Natural killer cell (primary cell): Measurements from ENCODE around the gene HDAC11. TPM values are rescaled to one million over a fixed set of nuclear protein-coding genes. Genes with fewer than 3 reads are reported as not detected.

Source experiments
- ATAC-seq, 3 donors: fragments of 150-1000 bp in 2 of 3; fragments of 200-7000 bp in 1 of 3; cut with Tn5 transposase; 1 replicate in 1 of 3; 2 replicates in 2 of 3; pipeline ENCODE4 v1.10.0; 2021; ENCODE audit warnings: mild to moderate bottlenecking in 2 of 3, moderate library complexity in 2 of 3
- DNase-seq, 2 donors: peaks; one replicate each; pipeline versions ENCODE4 v3.0.0 to v3.0.0-alpha.2; 2013 to 2021; ENCODE audit warnings: mixed read lengths in 1 of 2
- H3K27ac ChIP-seq: one replicate; pipeline ENCODE4 v1.5.1; 2013; ENCODE audit warnings: mild to moderate bottlenecking, low read length
- H3K27me3 ChIP-seq: one replicate; pipeline ENCODE4 v1.6.1; 2013; ENCODE audit warnings: low read length; ENCODE audit not compliant: control insufficient read depth, insufficient read depth
- H3K36me3 ChIP-seq: one replicate; pipeline ENCODE4 v1.6.1; 2013; ENCODE audit warnings: low read length; ENCODE audit not compliant: control insufficient read depth, insufficient read depth
- H3K4me1 ChIP-seq: one replicate; pipeline ENCODE4 v1.6.1; 2013; ENCODE audit warnings: low read length; ENCODE audit not compliant: control insufficient read depth, insufficient read depth
- H3K4me3 ChIP-seq: one replicate; pipeline ENCODE4 v1.5.1; 2013; ENCODE audit warnings: low read length
- H3K9me3 ChIP-seq: one replicate; pipeline ENCODE4 v1.6.1; 2013; ENCODE audit warnings: low read length; ENCODE audit not compliant: control insufficient read depth, insufficient read depth
- H3K27ac Mint-ChIP-seq, 2 donors: one replicate each; pipeline ENCODE4 v1.8.0; 2022; ENCODE audit warnings: mild to moderate bottlenecking in 2 of 2, mixed read lengths in 2 of 2, moderate library complexity in 1 of 2
- H3K27me3 Mint-ChIP-seq, 2 donors: one replicate each; pipeline ENCODE4 v1.8.0; 2022; ENCODE audit warnings: low read depth in 2 of 2, mixed read lengths in 2 of 2
- H3K36me3 Mint-ChIP-seq: one replicate; pipeline ENCODE4 v1.8.0; 2022; ENCODE audit warnings: mixed read lengths
- H3K4me1 Mint-ChIP-seq, 2 donors: one replicate each; pipeline ENCODE4 v1.8.0; 2022; ENCODE audit warnings: mixed read lengths in 2 of 2
- H3K4me3 Mint-ChIP-seq: one replicate; pipeline ENCODE4 v1.8.0; 2022; ENCODE audit warnings: mild to moderate bottlenecking, moderate library complexity, mixed read lengths
- H3K9me3 Mint-ChIP-seq, 2 donors: one replicate each; pipeline ENCODE4 v1.8.0; 2022; ENCODE audit warnings: mixed read lengths in 2 of 2
- WGBS: methylation state at CpG from one replicate; pipeline ENCODE4 v1.1.7; 2013; ENCODE audit warnings: missing lambda C conversion rate; ENCODE audit not compliant: insufficient coverage; 5-methylcytosine and 5-hydroxymethylcytosine counted together
- intact Hi-C: fragments of 100-400 bp; cut with micrococcal nuclease; formaldehyde crosslinking; loops from one replicate; pipeline ENCODE4 v1.14.2; 2022
- total RNA-seq, 4 donors: library from RNA; stranded (reverse); fragments of 120-200 nt in 1 of 4; gene quantifications; one replicate each; pipeline versions ENCODE4 v1.2.3 to v1.2.4, GENCODE V29; 2013 to 2022
- TF ChIP-seq, protein P1 (sequence below): fragments of 200-600 bp; IDR thresholded peaks from one replicate; pipeline ENCODE4 v1.8.0; 2022; ENCODE audit warnings: antibody characterized with exemption

The HDAC11 gene
- total RNA-seq, 3 donors from 2014 or later (not counting 1 experiment from before 2014, with no cell fraction given), result 3.4 to 5.3 (median 3.9) TPM

DNA sequence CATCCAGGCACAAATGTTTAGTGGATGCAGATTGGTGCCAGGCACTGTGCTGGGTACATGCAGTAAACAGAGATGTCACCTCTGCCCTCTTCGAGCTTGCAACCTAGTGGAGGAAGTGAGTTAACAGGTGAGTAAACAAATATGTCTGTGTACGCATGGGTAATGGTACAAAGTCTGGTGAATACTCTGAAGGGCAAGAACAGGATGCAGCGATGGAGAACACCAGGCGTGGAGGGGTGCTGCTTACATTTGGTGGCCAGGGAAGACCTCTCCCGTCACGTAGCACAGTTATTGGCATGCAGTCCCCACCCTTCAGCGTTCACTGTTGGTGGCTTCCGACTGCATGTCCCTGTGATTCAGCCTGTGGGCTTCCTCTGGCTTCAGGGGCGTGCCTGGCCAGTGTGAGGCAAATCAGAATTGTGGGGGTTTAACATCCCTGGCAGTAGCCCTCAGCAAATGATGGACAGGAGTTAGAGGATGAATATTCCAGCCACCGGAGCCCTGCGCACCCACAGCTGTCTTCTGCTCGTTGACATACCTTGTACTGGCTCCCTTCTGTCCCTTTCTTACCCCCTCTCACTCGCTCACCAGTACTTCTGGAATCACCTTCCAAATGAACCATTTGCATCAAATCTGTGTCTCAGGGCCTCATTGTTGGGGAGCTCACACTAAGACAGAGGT is 9.1 kb upstream of the HDAC11 start:
- no peak overlapping the region for H3K4me3 ChIP-seq
- DNase-seq (no peak), ATAC-seq (no peak)
- H3K9me3 ChIP-seq, result no peaks in the 10 kb centered on the region
- Mint-ChIP-seq H3K36me3 (no peaks in the 10 kb centered on the region), H3K27ac (no peak overlapping the region), H3K4me1 (no peaks in the 10 kb centered on the region), H3K4me3 (no peak overlapping the region), H3K9me3 (no peaks in the 10 kb centered on the region), H3K27me3 (peaks cover 0 to 7% of the 10 kb centered on the region in 2 donors)
- no peaks in the 10 kb centered on the region for H3K4me1 ChIP-seq
- TF ChIP-seq, protein P1, sequence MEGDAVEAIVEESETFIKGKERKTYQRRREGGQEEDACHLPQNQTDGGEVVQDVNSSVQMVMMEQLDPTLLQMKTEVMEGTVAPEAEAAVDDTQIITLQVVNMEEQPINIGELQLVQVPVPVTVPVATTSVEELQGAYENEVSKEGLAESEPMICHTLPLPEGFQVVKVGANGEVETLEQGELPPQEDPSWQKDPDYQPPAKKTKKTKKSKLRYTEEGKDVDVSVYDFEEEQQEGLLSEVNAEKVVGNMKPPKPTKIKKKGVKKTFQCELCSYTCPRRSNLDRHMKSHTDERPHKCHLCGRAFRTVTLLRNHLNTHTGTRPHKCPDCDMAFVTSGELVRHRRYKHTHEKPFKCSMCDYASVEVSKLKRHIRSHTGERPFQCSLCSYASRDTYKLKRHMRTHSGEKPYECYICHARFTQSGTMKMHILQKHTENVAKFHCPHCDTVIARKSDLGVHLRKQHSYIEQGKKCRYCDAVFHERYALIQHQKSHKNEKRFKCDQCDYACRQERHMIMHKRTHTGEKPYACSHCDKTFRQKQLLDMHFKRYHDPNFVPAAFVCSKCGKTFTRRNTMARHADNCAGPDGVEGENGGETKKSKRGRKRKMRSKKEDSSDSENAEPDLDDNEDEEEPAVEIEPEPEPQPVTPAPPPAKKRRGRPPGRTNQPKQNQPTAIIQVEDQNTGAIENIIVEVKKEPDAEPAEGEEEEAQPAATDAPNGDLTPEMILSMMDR, result no peak
- WGBS, result 75% methylated on average over 13 of the region's 13 CpGs
- H3K36me3 ChIP-seq, result no peaks in the 10 kb centered on the region
- H3K27ac ChIP-seq, result no peak overlapping the region
- intact Hi-C loops, result no loop called here
- H3K27me3 ChIP-seq, result no peaks in the 10 kb centered on the region

DNA sequence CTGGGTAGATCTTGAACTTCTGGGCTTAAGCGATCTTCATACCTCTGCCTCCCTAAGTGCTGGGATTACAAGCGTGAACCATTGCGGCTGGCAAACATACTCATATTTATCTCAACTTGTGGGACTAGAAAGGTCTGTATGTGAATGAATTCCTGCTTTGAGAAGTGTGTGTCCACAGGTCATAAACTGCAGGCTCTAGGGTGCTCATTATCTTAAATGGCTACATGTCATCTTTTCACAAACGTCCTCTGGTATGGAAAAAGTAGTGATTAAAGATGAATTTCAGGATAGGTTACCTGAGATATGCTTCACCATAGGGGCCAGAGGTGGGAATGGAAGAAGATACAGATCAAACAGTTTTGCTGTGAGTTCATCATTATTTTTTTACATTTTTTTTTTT is 7.8 kb upstream of the HDAC11 start:
- H3K27ac ChIP-seq, result no peak overlapping the region
- DNase-seq (no peak), ATAC-seq (no peak)
- no peaks in the 10 kb centered on the region for H3K27me3 ChIP-seq
- no peaks in the 10 kb centered on the region for H3K4me1 ChIP-seq
- no peaks in the 10 kb centered on the region for H3K36me3 ChIP-seq
- Mint-ChIP-seq H3K4me3 (no peak overlapping the region), H3K9me3 (no peaks in the 10 kb centered on the region), H3K36me3 (no peaks in the 10 kb centered on the region), H3K27me3 (peaks cover 0 to 7% of the 10 kb centered on the region in 2 donors), H3K27ac (no peak overlapping the region), H3K4me1 (no peaks in the 10 kb centered on the region)
- TF ChIP-seq, protein P1, result no peak
- intact Hi-C loops, result no loop called here
- H3K4me3 ChIP-seq, result no peak overlapping the region
- no peaks in the 10 kb centered on the region for H3K9me3 ChIP-seq
- WGBS, result 96% methylated on average over 2 of the region's 4 CpGs

DNA sequence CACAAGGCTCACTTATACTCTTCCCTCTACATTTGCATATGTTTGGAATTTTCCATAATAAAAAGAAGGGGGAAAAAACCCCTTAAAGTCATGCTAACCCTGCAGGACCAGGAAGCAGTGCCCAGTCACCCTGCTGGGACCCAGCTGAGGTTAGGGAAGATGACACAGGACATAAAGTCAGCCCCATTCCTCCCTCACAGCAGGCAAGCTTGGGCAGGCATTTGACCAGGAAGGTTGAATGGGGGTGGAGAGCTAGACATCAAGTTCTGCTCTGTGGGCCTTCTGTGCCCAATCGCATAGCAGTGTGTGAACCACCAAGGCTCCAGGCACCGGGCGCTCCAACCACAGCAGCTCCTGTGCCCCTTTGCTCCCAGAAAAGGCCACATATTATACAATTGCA is 7.1 kb upstream of the HDAC11 start:
- ATAC-seq (no peak), DNase-seq (no peak)
- Mint-ChIP-seq H3K9me3 (no peaks in the 10 kb centered on the region), H3K36me3 (no peaks in the 10 kb centered on the region), H3K27ac (no peak overlapping the region), H3K4me3 (no peak overlapping the region), H3K4me1 (no peaks in the 10 kb centered on the region), H3K27me3 (peaks cover 0 to 7% of the 10 kb centered on the region in 2 donors)
- no peaks in the 10 kb centered on the region for H3K9me3 ChIP-seq
- H3K4me1 ChIP-seq, result no peaks in the 10 kb centered on the region
- H3K4me3 ChIP-seq, result no peak overlapping the region
- H3K36me3 ChIP-seq, result no peaks in the 10 kb centered on the region
- intact Hi-C loops, result no loop called here
- H3K27me3 ChIP-seq, result no peaks in the 10 kb centered on the region
- TF ChIP-seq, protein P1, result no peak
- 100% methylated on average over 3 of the region's 3 CpGs for WGBS
- no peak overlapping the region for H3K27ac ChIP-seq

DNA sequence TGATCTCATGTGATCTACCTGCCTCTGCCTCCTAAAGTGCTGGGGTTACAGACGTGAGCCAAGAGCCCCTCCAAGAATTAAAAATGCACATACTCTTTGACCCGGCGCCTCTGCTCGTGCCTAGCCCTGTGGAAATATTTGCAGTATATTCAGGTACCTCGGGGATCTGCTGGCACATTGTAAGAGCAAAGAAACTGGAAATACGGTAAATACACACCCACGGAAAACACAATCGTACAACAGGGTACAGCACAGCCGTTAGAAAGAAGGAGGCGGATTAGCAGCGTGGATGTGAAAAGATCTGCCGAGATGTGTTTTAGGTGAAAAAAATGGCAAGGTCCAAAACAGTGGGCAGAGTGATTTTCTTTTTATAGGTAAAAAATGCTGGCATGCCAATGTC is 6.1 kb upstream of the HDAC11 start:
- Histone ChIP-seq H3K4me3 (no peak overlapping the region), H3K4me1 (peaks cover 2% of the 10 kb centered on the region), H3K36me3 (no peaks in the 10 kb centered on the region), H3K27ac (no peak overlapping the region), H3K27me3 (no peaks in the 10 kb centered on the region), H3K9me3 (no peaks in the 10 kb centered on the region)
- no peaks in the 10 kb centered on the region for H3K36me3 Mint-ChIP-seq
- no peak for ATAC-seq
- intact Hi-C loops, result no loop called here
- H3K4me1 Mint-ChIP-seq, result no peaks in the 10 kb centered on the region
- peaks cover 0 to 4% of the 10 kb centered on the region in 2 donors for H3K27me3 Mint-ChIP-seq
- 91% methylated on average over 12 of the region's 12 CpGs for WGBS
- no peaks in the 10 kb centered on the region for H3K9me3 Mint-ChIP-seq
- H3K27ac Mint-ChIP-seq, result no peak overlapping the region
- no peak for DNase-seq
- H3K4me3 Mint-ChIP-seq, result no peak overlapping the region
- TF ChIP-seq, protein P1, result no peak
